Panc1 (cell line): Measurements from ENCODE around the gene ATP5PF.
"Not testable (repeated sequence)": the region's sequence is repeated elsewhere in the genome, so short reads cannot be mapped to it uniquely, and the experiment has no call there.

Experiments
- CTCF ChIP-seq: fragments of 450-650 bp; IDR thresholded peaks from 2 replicates; pipeline ENCODE4 v1.5.1; 2017; ENCODE audit warnings: mild to moderate bottlenecking
- POLR2AphosphoS5 ChIP-seq: IDR thresholded peaks from 2 replicates; pipeline ENCODE4 v1.6.1; 2012; ENCODE audit warnings: mild to moderate bottlenecking, low read depth, low read length, moderate library complexity
- REST ChIP-seq, 2 experiments: IDR thresholded peaks; 2 replicates each; pipeline ENCODE4 v1.6.1; 2011 to 2012; ENCODE audit warnings: low read depth in 2 of 2, control low read depth in 1 of 2, low read length in 1 of 2, mild to moderate bottlenecking in 1 of 2, moderate library complexity in 1 of 2; ENCODE audit not compliant: insufficient read depth in 1 of 2

- TF ChIP-seq CTCF; POLR2AphosphoS5; REST (IDR thresholded peaks at IDR 0.05; ENCODE audit: insufficient read depth in 1 of 2, low read depth in 2 of 2, low read length in 1 of 2): not testable (repeated sequence)
Observed at GRCh38 chr21:25714066-25714465, 20.6 kb downstream of the ATP5PF start.
